ENCODE data around the gene LTK.
"Not testable (repeated sequence)": the region's sequence is repeated elsewhere in the genome, so short reads cannot be mapped to it uniquely, and the experiment has no call there.

Gene LTK

GRCh38 chr15:41474941-41475340, 38.7 kb downstream of the LTK start:
- DNase-seq (ENCODE audit: low spot score) = no peak

- DNase-seq (ENCODE audit: low spot score) = no peak
Observed at GRCh38 chr15:41474436-41474835, 39.2 kb downstream of the LTK start.

- no peak for DNase-seq (ENCODE audit: low spot score)
Observed at GRCh38 chr15:41473418-41473817, 40.2 kb downstream of the LTK start.

GRCh38 chr15:41469644-41470043, 44.0 kb downstream of the LTK start:
- not testable (repeated sequence) for DNase-seq (ENCODE audit: low spot score)

GRCh38 chr15:41466711-41467110, 46.9 kb downstream of the LTK start:
- no peak for DNase-seq (ENCODE audit: low spot score)

GRCh38 chr15:41465822-41466421, 47.7 kb downstream of the LTK start:
- peak; percentile 73 for DNase-seq (ENCODE audit: low spot score)

GRCh38 chr15:41464889-41465580, 48.6 kb downstream of the LTK start:
- no peak for DNase-seq (ENCODE audit: low spot score)

GRCh38 chr15:41462084-41462795, 51.4 kb downstream of the LTK start:
- no peak for DNase-seq (ENCODE audit: low spot score)
